ENCODE measurements around the gene CCM2L. TPM values are rescaled to one million over a fixed set of nuclear protein-coding genes. Genes with fewer than 3 reads are reported as not detected.
A peak's percentile ranks its signal among the peaks of the same experiment; 100 is the strongest.

CCM2L gene
- total RNA-seq, 2 experiments from 2014 or later, result not detected

GRCh38 chr20:32036716-32037485, 26.7 kb downstream of the CCM2L start:
- no peak for DNase-seq
- Mint-ChIP-seq H3K27ac (no peak overlapping the region), H3K27me3 (peaks cover 55% of the 10 kb centered on the region), H3K36me3 (no peaks in the 10 kb centered on the region), H3K4me3 (no peak overlapping the region), H3K4me1 (no peaks in the 10 kb centered on the region), H3K9me3 (ENCODE audit: low read depth) (no peaks in the 10 kb centered on the region)
- no peak for ATAC-seq
- CTCF ChIA-PET, result interaction anchor here (0.7 to 2.2 kb wide), 3 partner anchors 11 to 214 kb away, joined by 3 to 10 read pairs (median 3); no protein-coding TSS in a partner anchor

GRCh38 chr20:32037929-32038328, 27.7 kb downstream of the CCM2L start:
- Mint-ChIP-seq H3K9me3 (ENCODE audit: low read depth) (no peaks in the 10 kb centered on the region), H3K27ac (no peak overlapping the region), H3K36me3 (no peaks in the 10 kb centered on the region), H3K4me3 (no peak overlapping the region), H3K4me1 (no peaks in the 10 kb centered on the region), H3K27me3 (peaks cover 54% of the 10 kb centered on the region)
- no peak for ATAC-seq
- CTCF ChIA-PET, result interaction anchor here (0.6 kb wide), 1 partner anchor 234 kb away, joined by 3 read pairs; no protein-coding TSS in a partner anchor
- DNase-seq, result no peak

GRCh38 chr20:32040142-32040953, 30.1 kb downstream of the CCM2L start:
- H3K9me3 Mint-ChIP-seq (ENCODE audit: low read depth), result no peaks in the 10 kb centered on the region
- no peaks in the 10 kb centered on the region for H3K4me1 Mint-ChIP-seq
- ATAC-seq, result no peak
- H3K36me3 Mint-ChIP-seq, result no peaks in the 10 kb centered on the region
- H3K4me3 Mint-ChIP-seq, result no peak overlapping the region
- DNase-seq, result no peak
- no peak overlapping the region for H3K27ac Mint-ChIP-seq
- CTCF ChIA-PET, result interaction anchor here (3.6 kb wide), 1 partner anchor 9 kb away, joined by 26 read pairs; no protein-coding TSS in a partner anchor
- peaks cover 53% of the 10 kb centered on the region for H3K27me3 Mint-ChIP-seq

- CTCF ChIA-PET, result no interaction called here
- Mint-ChIP-seq H3K4me1 (peaks cover 3% of the 10 kb centered on the region), H3K36me3 (no peaks in the 10 kb centered on the region), H3K4me3 (no peak overlapping the region), H3K27me3 (peaks cover 74% of the 10 kb centered on the region), H3K9me3 (ENCODE audit: low read depth) (no peaks in the 10 kb centered on the region), H3K27ac (no peak overlapping the region)
- ATAC-seq, result no peak
- DNase-seq, result no peak
Measured at GRCh38 chr20:32045999-32046398, 35.8 kb downstream of the CCM2L start.

- no peaks in the 10 kb centered on the region for H3K36me3 Mint-ChIP-seq
Measured at GRCh38 chr20:32050324-32050841, 40.1 kb downstream of the CCM2L start.

GRCh38 chr20:32050851-32051556, 40.8 kb downstream of the CCM2L start:
- no peak overlapping the region for H3K4me3 Mint-ChIP-seq
- no peak for ATAC-seq
- DNase-seq, result no peak
- CTCF ChIA-PET, result no interaction called here
- H3K9me3 Mint-ChIP-seq (ENCODE audit: low read depth), result no peaks in the 10 kb centered on the region
- peaks cover 76% of the 10 kb centered on the region for H3K27me3 Mint-ChIP-seq
- H3K36me3 Mint-ChIP-seq, result no peaks in the 10 kb centered on the region
- peaks cover 17% of the 10 kb centered on the region for H3K4me1 Mint-ChIP-seq
- no peak overlapping the region for H3K27ac Mint-ChIP-seq

More at GRCh38 chr20:32050324-32050841, 40.1 kb downstream of the CCM2L start:
- Mint-ChIP-seq H3K27me3 (peaks cover 75% of the 10 kb centered on the region), H3K4me1 (peaks cover 17% of the 10 kb centered on the region), H3K9me3 (ENCODE audit: low read depth) (no peaks in the 10 kb centered on the region), H3K27ac (no peak overlapping the region), H3K4me3 (no peak overlapping the region)
- ATAC-seq (no peak), DNase-seq (no peak)
- CTCF ChIA-PET, result no interaction called here

GRCh38 chr20:32051720-32052089, 41.5 kb downstream of the CCM2L start:
- ATAC-seq, result no peak
- H3K4me3 Mint-ChIP-seq, result no peak overlapping the region
- H3K9me3 Mint-ChIP-seq (ENCODE audit: low read depth), result no peaks in the 10 kb centered on the region
- H3K27me3 Mint-ChIP-seq, result peaks cover 73% of the 10 kb centered on the region
- no peak overlapping the region for H3K27ac Mint-ChIP-seq
- peaks cover 17% of the 10 kb centered on the region for H3K4me1 Mint-ChIP-seq
- DNase-seq, result no peak
- CTCF ChIA-PET, result interaction anchor here (2.3 to 2.6 kb wide), 2 partner anchors 21 to 198 kb away, joined by 7 to 12 read pairs; no protein-coding TSS in a partner anchor
- H3K36me3 Mint-ChIP-seq, result no peaks in the 10 kb centered on the region

GRCh38 chr20:32052090-32052777, 42.0 kb downstream of the CCM2L start, which contains the start of gene HCK:
HCK (plus strand) TSS chr20:32052242.
- Mint-ChIP-seq H3K27ac (no peak within 1 kb of the TSS), H3K9me3 (ENCODE audit: low read depth) (no peaks in the 10 kb centered on the region), H3K4me3 (no peak within 1 kb of the TSS), H3K27me3 (peaks cover 71% of the 10 kb centered on the region), H3K4me1 (peaks cover 17% of the 10 kb centered on the region), H3K36me3 (no peaks in the 10 kb centered on the region)
- DNase-seq (no peak), ATAC-seq (peak; percentile 60)
- CTCF ChIA-PET, result interaction anchor here (2.3 to 2.6 kb wide), 2 partner anchors 21 to 199 kb away, joined by 7 to 12 read pairs; no protein-coding TSS in a partner anchor

- CTCF ChIA-PET, result interaction anchor here (2.3 to 2.6 kb wide), 2 partner anchors 22 to 199 kb away, joined by 7 to 12 read pairs; no protein-coding TSS in a partner anchor
- H3K36me3 Mint-ChIP-seq, result no peaks in the 10 kb centered on the region
- H3K4me1 Mint-ChIP-seq, result peaks cover 17% of the 10 kb centered on the region
- no peak overlapping the region for H3K27ac Mint-ChIP-seq
- DNase-seq, result no peak
- ATAC-seq, result no peak
- peaks cover 69% of the 10 kb centered on the region for H3K27me3 Mint-ChIP-seq
- no peak overlapping the region for H3K4me3 Mint-ChIP-seq
- H3K9me3 Mint-ChIP-seq (ENCODE audit: low read depth), result no peaks in the 10 kb centered on the region
Measured at GRCh38 chr20:32052778-32053362, 42.6 kb downstream of the CCM2L start.

- no peak overlapping the region for H3K27ac Mint-ChIP-seq
- no peak for DNase-seq
- no peaks in the 10 kb centered on the region for H3K9me3 Mint-ChIP-seq (ENCODE audit: low read depth)
- H3K27me3 Mint-ChIP-seq, result peaks cover 72% of the 10 kb centered on the region
- peaks cover 17% of the 10 kb centered on the region for H3K4me1 Mint-ChIP-seq
- CTCF ChIA-PET, result interaction anchor here (2.3 to 2.6 kb wide), 2 partner anchors 22 to 200 kb away, joined by 7 to 12 read pairs; no protein-coding TSS in a partner anchor
- no peaks in the 10 kb centered on the region for H3K36me3 Mint-ChIP-seq
- no peak for ATAC-seq
- H3K4me3 Mint-ChIP-seq, result no peak overlapping the region
Measured at GRCh38 chr20:32053648-32054047, 43.4 kb downstream of the CCM2L start.

GRCh38 chr20:32056708-32057483, 46.7 kb downstream of the CCM2L start:
- Mint-ChIP-seq H3K4me3 (no peak overlapping the region), H3K36me3 (no peaks in the 10 kb centered on the region), H3K9me3 (ENCODE audit: low read depth) (no peaks in the 10 kb centered on the region), H3K27ac (no peak overlapping the region), H3K27me3 (peaks cover 69% of the 10 kb centered on the region), H3K4me1 (peaks cover 6% of the 10 kb centered on the region)
- ATAC-seq, result no peak
- no peak for DNase-seq
- CTCF ChIA-PET, result interaction anchor here (1.0 kb wide), 1 partner anchor 32 kb away, joined by 3 read pairs; no protein-coding TSS in a partner anchor
